Measurements from ENCODE around the gene COL13A1.

Gene COL13A1

DNA sequence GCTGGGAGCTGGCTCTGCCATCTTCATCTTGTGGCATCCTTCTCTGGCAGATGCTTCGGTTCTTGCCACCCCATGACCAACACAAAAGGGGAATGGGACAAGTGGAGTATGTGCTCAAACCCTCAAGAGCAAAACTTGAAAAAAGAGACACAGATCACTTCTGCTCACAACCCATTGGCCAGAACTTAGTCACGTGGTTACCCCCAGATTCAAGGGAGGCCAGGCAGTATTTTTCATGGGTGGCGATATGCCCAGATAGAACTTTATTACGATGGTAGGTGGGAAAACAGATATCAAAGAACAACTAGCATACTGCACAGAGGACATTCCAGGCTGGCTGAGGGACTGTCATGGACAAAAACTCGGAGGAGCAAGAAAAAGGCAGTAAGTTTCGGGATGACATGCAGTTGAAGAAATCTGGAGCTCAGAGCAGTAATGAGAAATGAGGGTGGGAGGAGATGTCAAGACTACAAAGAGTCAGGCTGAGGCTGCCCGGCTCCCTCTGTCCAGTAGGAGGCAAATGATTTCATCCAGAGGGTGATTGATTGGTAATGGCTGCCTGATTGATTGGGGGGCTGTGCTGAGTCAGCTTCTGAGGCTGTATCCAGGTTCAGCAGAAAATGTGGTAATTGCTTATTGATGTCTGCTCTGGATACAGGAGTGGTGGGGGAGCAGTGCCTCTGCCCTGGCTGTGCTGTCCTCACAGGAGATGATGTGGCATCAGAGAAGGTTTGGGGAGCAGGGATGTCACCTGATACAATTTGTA is 25.3 kb downstream of the COL13A1 start:
- no peak for ATAC-seq
- TF ChIP-seq, protein P1, sequence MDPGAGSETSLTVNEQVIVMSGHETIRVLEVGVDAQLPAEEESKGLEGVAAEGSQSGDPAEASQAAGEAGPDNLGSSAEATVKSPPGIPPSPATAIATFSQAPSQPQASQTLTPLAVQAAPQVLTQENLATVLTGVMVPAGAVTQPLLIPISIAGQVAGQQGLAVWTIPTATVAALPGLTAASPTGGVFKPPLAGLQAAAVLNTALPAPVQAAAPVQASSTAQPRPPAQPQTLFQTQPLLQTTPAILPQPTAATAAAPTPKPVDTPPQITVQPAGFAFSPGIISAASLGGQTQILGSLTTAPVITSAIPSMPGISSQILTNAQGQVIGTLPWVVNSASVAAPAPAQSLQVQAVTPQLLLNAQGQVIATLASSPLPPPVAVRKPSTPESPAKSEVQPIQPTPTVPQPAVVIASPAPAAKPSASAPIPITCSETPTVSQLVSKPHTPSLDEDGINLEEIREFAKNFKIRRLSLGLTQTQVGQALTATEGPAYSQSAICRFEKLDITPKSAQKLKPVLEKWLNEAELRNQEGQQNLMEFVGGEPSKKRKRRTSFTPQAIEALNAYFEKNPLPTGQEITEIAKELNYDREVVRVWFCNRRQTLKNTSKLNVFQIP (CRISPR knock-in tag; IDR thresholded peaks at IDR 0.05; ENCODE audit: borderline replicate concordance, low read depth) = no peak
- no peak for TF ChIP-seq ZC3H10 (CRISPR knock-in tag; IDR thresholded peaks at IDR 0.05)
- no peak for TF ChIP-seq ZFP30 (CRISPR knock-in tag; IDR thresholded peaks at IDR 0.05)
- TF ChIP-seq, protein P2, sequence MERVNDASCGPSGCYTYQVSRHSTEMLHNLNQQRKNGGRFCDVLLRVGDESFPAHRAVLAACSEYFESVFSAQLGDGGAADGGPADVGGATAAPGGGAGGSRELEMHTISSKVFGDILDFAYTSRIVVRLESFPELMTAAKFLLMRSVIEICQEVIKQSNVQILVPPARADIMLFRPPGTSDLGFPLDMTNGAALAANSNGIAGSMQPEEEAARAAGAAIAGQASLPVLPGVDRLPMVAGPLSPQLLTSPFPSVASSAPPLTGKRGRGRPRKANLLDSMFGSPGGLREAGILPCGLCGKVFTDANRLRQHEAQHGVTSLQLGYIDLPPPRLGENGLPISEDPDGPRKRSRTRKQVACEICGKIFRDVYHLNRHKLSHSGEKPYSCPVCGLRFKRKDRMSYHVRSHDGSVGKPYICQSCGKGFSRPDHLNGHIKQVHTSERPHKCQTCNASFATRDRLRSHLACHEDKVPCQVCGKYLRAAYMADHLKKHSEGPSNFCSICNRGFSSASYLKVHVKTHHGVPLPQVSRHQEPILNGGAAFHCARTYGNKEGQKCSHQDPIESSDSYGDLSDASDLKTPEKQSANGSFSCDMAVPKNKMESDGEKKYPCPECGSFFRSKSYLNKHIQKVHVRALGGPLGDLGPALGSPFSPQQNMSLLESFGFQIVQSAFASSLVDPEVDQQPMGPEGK (CRISPR knock-in tag; IDR thresholded peaks at IDR 0.05; ENCODE audit: borderline replicate concordance) = no peak
- TF ChIP-seq, protein P3, sequence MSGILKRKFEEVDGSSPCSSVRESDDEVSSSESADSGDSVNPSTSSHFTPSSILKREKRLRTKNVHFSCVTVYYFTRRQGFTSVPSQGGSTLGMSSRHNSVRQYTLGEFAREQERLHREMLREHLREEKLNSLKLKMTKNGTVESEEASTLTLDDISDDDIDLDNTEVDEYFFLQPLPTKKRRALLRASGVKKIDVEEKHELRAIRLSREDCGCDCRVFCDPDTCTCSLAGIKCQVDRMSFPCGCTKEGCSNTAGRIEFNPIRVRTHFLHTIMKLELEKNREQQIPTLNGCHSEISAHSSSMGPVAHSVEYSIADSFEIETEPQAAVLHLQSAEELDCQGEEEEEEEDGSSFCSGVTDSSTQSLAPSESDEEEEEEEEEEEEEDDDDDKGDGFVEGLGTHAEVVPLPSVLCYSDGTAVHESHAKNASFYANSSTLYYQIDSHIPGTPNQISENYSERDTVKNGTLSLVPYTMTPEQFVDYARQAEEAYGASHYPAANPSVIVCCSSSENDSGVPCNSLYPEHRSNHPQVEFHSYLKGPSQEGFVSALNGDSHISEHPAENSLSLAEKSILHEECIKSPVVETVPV (CRISPR knock-in tag; IDR thresholded peaks at IDR 0.05) = no peak
- TF ChIP-seq CSDC2 (CRISPR knock-in tag; IDR thresholded peaks at IDR 0.05) = no peak
- no peak for TF ChIP-seq BACH2 (CRISPR knock-in tag; IDR thresholded peaks at IDR 0.05; ENCODE audit: borderline replicate concordance)
- no peak for TF ChIP-seq TCF4 (CRISPR knock-in tag; IDR thresholded peaks at IDR 0.05; ENCODE audit: borderline replicate concordance)
- no peak for TF ChIP-seq ZNF70 (CRISPR knock-in tag; IDR thresholded peaks at IDR 0.05)
- TF ChIP-seq ZNF565 (CRISPR knock-in tag; conservative IDR thresholded peaks at IDR 0.05; ENCODE audit: low read depth) = no peak
- TF ChIP-seq ZNF8 (CRISPR knock-in tag; IDR thresholded peaks at IDR 0.05) = no peak
- TF ChIP-seq ZFP3 (CRISPR knock-in tag; IDR thresholded peaks at IDR 0.05) = no peak
- TF ChIP-seq ESRRG (CRISPR knock-in tag; IDR thresholded peaks at IDR 0.05) = no peak
- TF ChIP-seq PPARA (CRISPR knock-in tag; IDR thresholded peaks at IDR 0.05; ENCODE audit: borderline replicate concordance) = no peak
- TF ChIP-seq, protein P4, sequence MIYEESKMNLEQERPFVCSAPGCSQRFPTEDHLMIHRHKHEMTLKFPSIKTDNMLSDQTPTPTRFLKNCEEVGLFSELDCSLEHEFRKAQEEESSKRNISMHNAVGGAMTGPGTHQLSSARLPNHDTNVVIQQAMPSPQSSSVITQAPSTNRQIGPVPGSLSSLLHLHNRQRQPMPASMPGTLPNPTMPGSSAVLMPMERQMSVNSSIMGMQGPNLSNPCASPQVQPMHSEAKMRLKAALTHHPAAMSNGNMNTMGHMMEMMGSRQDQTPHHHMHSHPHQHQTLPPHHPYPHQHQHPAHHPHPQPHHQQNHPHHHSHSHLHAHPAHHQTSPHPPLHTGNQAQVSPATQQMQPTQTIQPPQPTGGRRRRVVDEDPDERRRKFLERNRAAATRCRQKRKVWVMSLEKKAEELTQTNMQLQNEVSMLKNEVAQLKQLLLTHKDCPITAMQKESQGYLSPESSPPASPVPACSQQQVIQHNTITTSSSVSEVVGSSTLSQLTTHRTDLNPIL (CRISPR knock-in tag; IDR thresholded peaks at IDR 0.05; ENCODE audit: low read depth) = no peak

DNA sequence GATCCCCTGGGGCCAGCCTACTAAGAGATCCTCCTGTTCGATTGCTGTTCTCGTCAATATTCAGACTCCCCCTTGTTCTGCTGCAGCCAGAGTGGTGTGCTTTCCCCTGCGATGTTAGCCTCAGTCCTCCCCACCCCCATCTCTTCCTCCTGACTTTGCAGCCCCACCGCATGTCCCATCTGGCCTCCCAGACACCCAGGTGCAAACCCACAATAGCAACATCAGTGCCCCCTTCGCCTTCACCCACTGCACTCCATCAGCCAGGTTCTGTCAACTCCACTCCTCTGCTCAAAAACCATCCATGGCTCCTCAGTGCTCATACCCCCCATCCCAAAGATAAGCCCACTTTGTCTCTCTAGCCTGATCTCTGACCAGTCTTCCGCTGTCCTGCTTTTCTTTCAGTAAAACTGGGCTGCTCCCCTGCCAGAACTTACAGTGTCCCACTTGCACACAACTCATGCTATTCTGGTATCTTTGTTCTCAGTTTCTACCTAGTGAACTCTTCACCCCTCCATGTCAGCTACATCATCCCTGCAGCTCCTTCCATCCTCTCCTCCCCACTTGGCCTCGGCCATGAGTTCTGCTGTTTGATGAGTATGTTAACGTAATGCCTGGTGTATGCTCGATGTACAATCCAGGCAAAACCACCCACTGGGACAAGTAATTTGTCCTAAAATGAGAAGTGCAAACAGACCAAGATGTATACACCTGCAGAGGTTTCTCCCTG is 26.6 kb downstream of the COL13A1 start:
- no peak for ATAC-seq
- no peak for TF ChIP-seq SNAI2 (CRISPR knock-in tag; IDR thresholded peaks at IDR 0.05)
- no peak for TF ChIP-seq ESRRG (CRISPR knock-in tag; IDR thresholded peaks at IDR 0.05)
- TF ChIP-seq ZC3H10 (CRISPR knock-in tag; IDR thresholded peaks at IDR 0.05) = no peak
- TF ChIP-seq CSDC2 (CRISPR knock-in tag; IDR thresholded peaks at IDR 0.05) = no peak
- TF ChIP-seq ZNF70 (CRISPR knock-in tag; IDR thresholded peaks at IDR 0.05) = no peak
- TF ChIP-seq GLIS3 (CRISPR knock-in tag; IDR thresholded peaks at IDR 0.05) = no peak
- TF ChIP-seq, protein P2 (CRISPR knock-in tag; IDR thresholded peaks at IDR 0.05; ENCODE audit: borderline replicate concordance) = no peak
- TF ChIP-seq RARB (CRISPR knock-in tag; IDR thresholded peaks at IDR 0.05) = no peak
- no peak for TF ChIP-seq ZFP30 (CRISPR knock-in tag; IDR thresholded peaks at IDR 0.05)
- TF ChIP-seq, protein P5, sequence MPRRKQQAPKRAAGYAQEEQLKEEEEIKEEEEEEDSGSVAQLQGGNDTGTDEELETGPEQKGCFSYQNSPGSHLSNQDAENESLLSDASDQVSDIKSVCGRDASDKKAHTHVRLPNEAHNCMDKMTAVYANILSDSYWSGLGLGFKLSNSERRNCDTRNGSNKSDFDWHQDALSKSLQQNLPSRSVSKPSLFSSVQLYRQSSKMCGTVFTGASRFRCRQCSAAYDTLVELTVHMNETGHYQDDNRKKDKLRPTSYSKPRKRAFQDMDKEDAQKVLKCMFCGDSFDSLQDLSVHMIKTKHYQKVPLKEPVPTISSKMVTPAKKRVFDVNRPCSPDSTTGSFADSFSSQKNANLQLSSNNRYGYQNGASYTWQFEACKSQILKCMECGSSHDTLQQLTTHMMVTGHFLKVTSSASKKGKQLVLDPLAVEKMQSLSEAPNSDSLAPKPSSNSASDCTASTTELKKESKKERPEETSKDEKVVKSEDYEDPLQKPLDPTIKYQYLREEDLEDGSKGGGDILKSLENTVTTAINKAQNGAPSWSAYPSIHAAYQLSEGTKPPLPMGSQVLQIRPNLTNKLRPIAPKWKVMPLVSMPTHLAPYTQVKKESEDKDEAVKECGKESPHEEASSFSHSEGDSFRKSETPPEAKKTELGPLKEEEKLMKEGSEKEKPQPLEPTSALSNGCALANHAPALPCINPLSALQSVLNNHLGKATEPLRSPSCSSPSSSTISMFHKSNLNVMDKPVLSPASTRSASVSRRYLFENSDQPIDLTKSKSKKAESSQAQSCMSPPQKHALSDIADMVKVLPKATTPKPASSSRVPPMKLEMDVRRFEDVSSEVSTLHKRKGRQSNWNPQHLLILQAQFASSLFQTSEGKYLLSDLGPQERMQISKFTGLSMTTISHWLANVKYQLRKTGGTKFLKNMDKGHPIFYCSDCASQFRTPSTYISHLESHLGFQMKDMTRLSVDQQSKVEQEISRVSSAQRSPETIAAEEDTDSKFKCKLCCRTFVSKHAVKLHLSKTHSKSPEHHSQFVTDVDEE (CRISPR knock-in tag; IDR thresholded peaks at IDR 0.05) = no peak
- TF ChIP-seq ZNF565 (CRISPR knock-in tag; conservative IDR thresholded peaks at IDR 0.05; ENCODE audit: low read depth) = no peak
- no peak for TF ChIP-seq PPARA (CRISPR knock-in tag; IDR thresholded peaks at IDR 0.05; ENCODE audit: borderline replicate concordance)
- TF ChIP-seq, protein P3 (CRISPR knock-in tag; IDR thresholded peaks at IDR 0.05) = no peak
- TF ChIP-seq ISL1 (CRISPR knock-in tag; IDR thresholded peaks at IDR 0.05) = no peak
- TF ChIP-seq OSR1 (CRISPR knock-in tag; IDR thresholded peaks at IDR 0.05) = no peak

Measured in SK-N-SH treated with all-trans-retinoic acid at 6 μM for 48 hours (cell line).